Measurements from ENCODE around the gene GAN.

Gene GAN

GRCh38 chr16:81314603-81315270 is at the start of gene GAN:
TSS of gene GAN (plus strand) at chr16:81314962. CDS start at chr16:81315114, 152 bp downstream.
- peak; percentile 97 for DNase-seq

- DNase-seq: no peak
Measured at GRCh38 chr16:81265052-81265451, 49.7 kb upstream of the GAN start.

GRCh38 chr16:81265658-81266451 is 48.9 kb upstream of the GAN start:
- DNase-seq: peak; percentile 26

- DNase-seq: no peak
Measured at GRCh38 chr16:81266680-81267095, 48.1 kb upstream of the GAN start.

GRCh38 chr16:81268509-81268908 is 46.3 kb upstream of the GAN start:
- no peak for DNase-seq

- DNase-seq: no peak
Measured at GRCh38 chr16:81273223-81273950, 41.4 kb upstream of the GAN start.

GRCh38 chr16:81275064-81275532 is 39.7 kb upstream of the GAN start:
- DNase-seq: no peak

- DNase-seq: no peak
Measured at GRCh38 chr16:81275795-81276194, 39.0 kb upstream of the GAN start.

- DNase-seq: no peak
Measured at GRCh38 chr16:81276323-81276722, 38.4 kb upstream of the GAN start.

GRCh38 chr16:81277541-81278080 is 37.2 kb upstream of the GAN start:
- no peak for DNase-seq

- DNase-seq: no peak
Measured at GRCh38 chr16:81278526-81278925, 36.2 kb upstream of the GAN start.

GRCh38 chr16:81279392-81279791 is 35.4 kb upstream of the GAN start:
- no peak for DNase-seq

- no peak for DNase-seq
Measured at GRCh38 chr16:81280393-81280792, 34.4 kb upstream of the GAN start.

- DNase-seq: no peak
Measured at GRCh38 chr16:81283044-81283443, 31.7 kb upstream of the GAN start.

GRCh38 chr16:81284995-81285600 is 29.7 kb upstream of the GAN start:
- no peak for DNase-seq

GRCh38 chr16:81286190-81286589 is 28.6 kb upstream of the GAN start:
- no peak for DNase-seq

GRCh38 chr16:81291117-81291516 is 23.6 kb upstream of the GAN start:
- no peak for DNase-seq

GRCh38 chr16:81292936-81293335 is 21.8 kb upstream of the GAN start:
- no peak for DNase-seq

GRCh38 chr16:81293909-81294802 is 20.6 kb upstream of the GAN start:
- no peak for DNase-seq

GRCh38 chr16:81296631-81297030 is 18.1 kb upstream of the GAN start:
- no peak for DNase-seq

GRCh38 chr16:81307770-81308169 is 7.0 kb upstream of the GAN start:
- DNase-seq: no peak

Measured in femur (tissue), 1 donor.